Uterus (tissue), 2 donors: ENCODE results near the gene POLRMT.

Experiments
- CTCF ChIP-seq, 4 experiments: fragments of 200-600 bp in 2 of 4; fragments of 450-650 bp in 2 of 4; sonication (generic) in 2 of 4; IDR thresholded peaks; one replicate each; pipeline ENCODE4 v1.5.1; 2016 to 2019; ENCODE audit warnings: antibody characterized with exemption in 4 of 4, mild to moderate bottlenecking in 2 of 4, moderate library complexity in 1 of 4
- POLR2A ChIP-seq, 2 donors: fragments of 450-650 bp; IDR thresholded peaks; one replicate each; pipeline ENCODE4 v1.6.1; 2016; ENCODE audit warnings: antibody characterized with exemption in 2 of 2, mild to moderate bottlenecking in 1 of 2, moderate library complexity in 1 of 2

DNA sequence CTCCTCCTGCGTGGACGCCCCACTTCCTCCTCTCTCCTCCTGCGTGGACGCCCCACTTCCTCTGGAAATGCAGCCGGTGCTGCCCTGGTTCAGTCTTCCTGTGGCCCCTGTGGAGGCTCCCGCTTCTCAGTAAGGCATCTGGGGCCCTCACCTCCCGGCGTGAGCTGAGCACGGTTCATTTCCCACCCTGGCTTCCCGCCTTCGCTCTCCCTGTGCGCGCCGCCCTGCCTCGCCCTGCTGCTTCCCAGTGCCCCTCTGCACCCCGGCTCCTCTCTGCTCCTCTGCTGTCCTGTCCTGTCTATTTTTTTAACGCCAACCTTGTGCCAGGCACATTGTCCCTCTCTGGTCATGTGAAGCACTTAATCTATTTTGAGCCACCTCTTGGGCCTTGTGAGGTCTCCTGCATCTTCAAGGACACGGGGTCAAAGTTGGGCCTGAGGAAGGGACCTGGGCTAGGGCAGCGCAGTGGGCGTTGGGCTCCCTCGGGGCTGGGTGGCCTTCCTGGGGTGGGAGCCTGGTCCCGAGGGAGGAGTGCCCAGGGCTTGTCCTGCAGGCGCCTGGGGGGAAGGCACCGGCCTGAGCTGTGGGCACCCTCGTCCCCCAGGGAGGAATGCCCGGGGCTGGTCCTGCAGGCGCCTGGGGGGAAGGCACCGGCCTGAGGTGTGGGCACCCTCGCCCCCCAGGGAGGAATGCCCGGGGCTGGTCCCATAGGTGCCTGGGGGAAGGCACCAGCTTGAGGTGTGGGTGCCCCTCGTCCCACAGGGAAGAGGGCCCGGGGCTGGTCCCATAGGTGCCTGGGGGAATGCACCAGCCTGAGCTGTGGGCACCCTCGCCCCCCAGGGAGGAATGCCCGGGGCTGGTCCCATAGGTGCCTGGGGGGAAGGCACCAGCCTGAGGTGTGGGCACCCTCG lies 30.7 kb downstream of the POLRMT start:
- TF ChIP-seq POLR2A (IDR thresholded peaks at IDR 0.05) (no peak), CTCF (IDR thresholded peaks at IDR 0.05) (no peak)
